ENCODE results near the gene KRTAP3-2.

- no peak for TF ChIP-seq GATA2 (IDR thresholded peaks at IDR 0.05; ENCODE audit: low read depth, low read length)
- TF ChIP-seq GATA3 (IDR thresholded peaks at IDR 0.05; ENCODE audit: low read depth, low read length): no peak
Measured at GRCh38 chr17:40980117-40980516, 19.6 kb downstream of the KRTAP3-2 start.
